Stimulated activated effector memory CD8-positive, alpha-beta T cell treated with anti-CD3 and anti-CD28 coated beads, Interleukin-12 subunit alpha, Interleukin-12 subunit beta, amount 100 ng/mL, for 72 hours (primary cell): Measurements from ENCODE around the gene ADAMTSL2.

ENCODE experiments used
- ATAC-seq: fragments of 150-1000 bp; cut with Tn5 transposase; 2 replicates; pipeline ENCODE4 v1.10.0; 2021
- DNase-seq, 2 donors: peaks; one replicate each; pipeline ENCODE4 v3.0.0; 2021 to 2022; ENCODE audit warnings: low spot score in 2 of 2
- H3K27ac Mint-ChIP-seq: one replicate; pipeline ENCODE4 v1.8.0; 2022; ENCODE audit warnings: mild to moderate bottlenecking, mixed read lengths
- H3K36me3 Mint-ChIP-seq: one replicate; pipeline ENCODE4 v1.8.0; 2022; ENCODE audit warnings: mild to moderate bottlenecking, mixed read lengths
- H3K4me1 Mint-ChIP-seq: one replicate; pipeline ENCODE4 v1.8.0; 2022; ENCODE audit warnings: mixed read lengths
- H3K4me3 Mint-ChIP-seq: one replicate; pipeline ENCODE4 v1.8.0; 2022; ENCODE audit warnings: mild to moderate bottlenecking, mixed read lengths
- H3K9me3 Mint-ChIP-seq: one replicate; pipeline ENCODE4 v1.8.0; 2022; ENCODE audit warnings: mixed read lengths

Gene ADAMTSL2

GRCh38 chr9:133533857-133534256 is 647 bp upstream of the ADAMTSL2 start:
- DNase-seq, result no peak
- Mint-ChIP-seq H3K27ac (no peak overlapping the region), H3K4me1 (peaks cover 6% of the 10 kb centered on the region), H3K36me3 (no peaks in the 10 kb centered on the region), H3K4me3 (no peak overlapping the region), H3K9me3 (no peaks in the 10 kb centered on the region)
- no peak for ATAC-seq

DNA sequence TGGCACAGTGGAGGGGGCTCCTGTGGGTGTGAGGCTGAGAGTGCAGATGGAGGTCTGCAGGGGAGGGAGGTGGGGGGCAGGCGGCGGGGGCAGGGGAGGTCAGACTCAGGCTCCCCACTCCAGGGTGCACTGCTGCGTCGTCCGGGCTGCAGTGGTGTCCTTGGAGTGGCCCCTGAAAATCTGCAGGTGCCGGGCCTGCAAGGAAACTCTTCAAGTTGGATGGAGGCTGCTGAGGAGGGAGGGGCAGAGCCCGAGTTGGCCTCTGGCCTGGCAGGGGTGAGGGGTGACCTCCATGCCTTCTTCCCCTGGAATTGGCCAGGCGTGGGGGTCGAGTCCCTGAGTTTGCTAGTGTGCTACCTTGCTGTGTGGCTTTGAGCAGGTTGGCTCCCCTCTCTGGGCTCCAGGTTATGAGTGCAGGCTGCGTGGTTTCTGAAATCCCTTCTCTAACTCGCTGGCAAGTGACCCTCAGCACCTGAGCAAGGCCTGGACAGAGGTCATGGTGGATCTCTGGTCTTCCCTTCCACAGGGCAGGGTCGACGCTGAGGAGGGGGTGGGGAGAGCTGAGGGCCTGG is 888 bp downstream of the ADAMTSL2 start:
- Mint-ChIP-seq H3K36me3 (no peaks in the 10 kb centered on the region), H3K9me3 (no peaks in the 10 kb centered on the region), H3K4me3 (no peak overlapping the region), H3K4me1 (peaks cover 13% of the 10 kb centered on the region), H3K27ac (no peak overlapping the region)
- DNase-seq (no peak), ATAC-seq (no peak)

- Mint-ChIP-seq H3K4me3 (no peak overlapping the region), H3K36me3 (no peaks in the 10 kb centered on the region), H3K9me3 (no peaks in the 10 kb centered on the region), H3K27ac (no peak overlapping the region), H3K4me1 (peaks cover 13% of the 10 kb centered on the region)
- DNase-seq (no peak), ATAC-seq (no peak)
Observed at GRCh38 chr9:133536080-133536479, 1.6 kb downstream of the ADAMTSL2 start.

GRCh38 chr9:133536536-133536935 is 2.0 kb downstream of the ADAMTSL2 start:
- H3K36me3 Mint-ChIP-seq, result no peaks in the 10 kb centered on the region
- DNase-seq, result no peak
- no peak overlapping the region for H3K27ac Mint-ChIP-seq

DNA sequence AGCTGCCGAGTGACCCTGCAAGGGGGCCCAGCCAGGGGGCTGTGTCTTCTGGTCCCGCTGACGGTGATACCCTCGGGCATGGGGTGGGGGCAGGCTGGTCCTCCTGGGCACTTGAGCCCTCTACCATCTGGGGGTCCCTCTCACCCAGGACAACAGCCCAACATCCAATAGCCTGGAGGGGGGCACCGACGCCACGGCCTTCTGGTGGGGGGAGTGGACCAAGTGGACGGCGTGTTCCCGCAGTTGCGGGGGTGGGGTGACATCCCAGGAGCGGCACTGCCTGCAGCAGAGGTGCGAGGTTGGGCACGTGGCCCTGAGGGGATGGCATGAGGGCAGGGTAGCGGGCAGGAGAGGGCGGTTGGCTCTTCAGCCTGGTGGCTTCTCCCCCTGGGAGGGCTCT is 2.8 kb downstream of the ADAMTSL2 start:
- H3K4me1 Mint-ChIP-seq, result peaks cover 13% of the 10 kb centered on the region
- H3K27ac Mint-ChIP-seq, result no peak overlapping the region
- ATAC-seq (no peak), DNase-seq (no peak)
- H3K4me3 Mint-ChIP-seq, result no peak overlapping the region
- H3K9me3 Mint-ChIP-seq, result no peaks in the 10 kb centered on the region
- H3K36me3 Mint-ChIP-seq, result no peaks in the 10 kb centered on the region

More at GRCh38 chr9:133536536-133536935, 2.0 kb downstream of the ADAMTSL2 start:
- ATAC-seq, result no peak
- Mint-ChIP-seq H3K4me3 (no peak overlapping the region), H3K9me3 (no peaks in the 10 kb centered on the region), H3K4me1 (peaks cover 13% of the 10 kb centered on the region)

- Mint-ChIP-seq H3K36me3 (no peaks in the 10 kb centered on the region), H3K27ac (no peak overlapping the region), H3K4me3 (no peak overlapping the region), H3K4me1 (peaks cover 7% of the 10 kb centered on the region), H3K9me3 (no peaks in the 10 kb centered on the region)
- ATAC-seq, result no peak
- no peak for DNase-seq
Observed at GRCh38 chr9:133538176-133538575, 3.7 kb downstream of the ADAMTSL2 start.

- H3K27ac Mint-ChIP-seq, result no peak overlapping the region
- ATAC-seq, result no peak
- no peak for DNase-seq
- peaks cover 7% of the 10 kb centered on the region for H3K4me1 Mint-ChIP-seq
- no peaks in the 10 kb centered on the region for H3K9me3 Mint-ChIP-seq
- no peak overlapping the region for H3K4me3 Mint-ChIP-seq
- no peaks in the 10 kb centered on the region for H3K36me3 Mint-ChIP-seq
Observed at GRCh38 chr9:133538851-133539833, 4.6 kb downstream of the ADAMTSL2 start.

DNA sequence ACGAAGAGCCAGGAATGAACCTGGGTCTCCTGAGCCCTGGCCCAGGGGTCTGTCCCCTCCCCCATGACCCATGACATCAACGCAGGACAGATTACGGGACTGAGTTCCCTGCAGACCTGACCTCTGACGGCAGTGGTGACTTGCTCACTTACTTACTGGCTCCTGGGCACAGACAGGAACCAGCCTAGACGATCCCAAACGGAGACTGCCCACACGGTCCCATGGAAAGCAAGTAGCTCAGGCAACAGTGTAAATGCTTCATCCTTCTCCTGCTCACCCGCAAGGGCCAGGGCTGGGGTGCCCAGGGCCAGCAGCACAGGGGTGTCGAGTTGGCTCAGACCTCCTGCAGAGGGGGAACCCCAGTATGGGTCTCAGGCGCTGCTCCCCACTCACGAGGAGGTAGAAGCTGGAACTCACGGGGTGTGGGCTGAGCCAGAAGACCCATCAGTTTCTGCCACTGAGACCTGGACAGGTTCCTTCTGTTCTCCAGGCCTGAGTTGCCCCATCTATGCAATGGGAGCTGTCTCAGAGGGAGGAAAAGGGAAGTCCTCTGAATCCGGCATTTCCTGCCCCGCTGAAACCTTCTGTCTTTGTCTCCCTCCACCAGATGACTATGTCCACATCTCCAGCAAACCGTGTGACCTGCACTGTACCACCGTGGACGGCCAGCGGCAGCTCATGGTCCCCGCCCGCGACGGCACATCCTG is 5.6 kb downstream of the ADAMTSL2 start:
- Mint-ChIP-seq H3K9me3 (no peaks in the 10 kb centered on the region), H3K27ac (no peak overlapping the region), H3K36me3 (no peaks in the 10 kb centered on the region), H3K4me3 (no peak overlapping the region), H3K4me1 (peaks cover 7% of the 10 kb centered on the region)
- ATAC-seq (no peak), DNase-seq (no peak)

DNA sequence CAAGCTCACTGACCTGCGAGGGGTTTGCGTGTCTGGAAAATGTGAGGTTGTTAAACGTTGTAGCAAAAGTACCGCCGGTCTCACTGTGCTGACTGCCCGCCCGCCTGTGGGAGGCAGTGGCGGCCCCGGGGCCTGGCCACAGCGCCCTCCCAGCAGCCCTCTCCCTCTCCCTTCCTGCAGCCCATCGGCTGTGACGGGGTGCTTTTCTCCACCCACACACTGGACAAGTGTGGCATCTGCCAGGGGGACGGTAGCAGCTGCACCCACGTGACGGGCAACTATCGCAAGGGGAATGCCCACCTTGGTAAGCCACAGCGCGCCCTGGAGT is 6.2 kb downstream of the ADAMTSL2 start:
- H3K27ac Mint-ChIP-seq, result no peak overlapping the region
- no peaks in the 10 kb centered on the region for H3K9me3 Mint-ChIP-seq
- no peaks in the 10 kb centered on the region for H3K36me3 Mint-ChIP-seq
- peaks cover 7% of the 10 kb centered on the region for H3K4me1 Mint-ChIP-seq
- ATAC-seq (no peak), DNase-seq (no peak)
- H3K4me3 Mint-ChIP-seq, result no peak overlapping the region

DNA sequence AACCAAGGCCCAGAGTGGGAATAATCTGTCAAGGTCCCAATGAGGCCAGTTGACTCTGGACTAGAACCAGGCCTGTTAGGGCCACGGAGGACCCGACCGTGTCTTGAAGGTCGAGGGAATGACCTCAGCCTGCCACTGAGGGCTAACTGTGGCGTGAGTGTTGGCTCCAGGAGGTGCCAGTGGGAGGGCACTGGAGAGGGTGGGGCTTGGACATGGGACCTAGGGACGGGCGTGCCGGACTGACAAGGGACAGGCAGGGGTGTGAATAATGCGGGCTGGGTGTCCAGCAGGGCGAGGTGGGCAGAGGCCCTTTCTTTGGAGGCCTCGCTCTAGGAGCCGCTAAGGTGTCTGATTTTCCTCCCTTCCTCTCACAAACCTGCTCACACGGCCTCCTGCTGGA is 7.5 kb downstream of the ADAMTSL2 start:
- H3K9me3 Mint-ChIP-seq, result no peaks in the 10 kb centered on the region
- no peak for ATAC-seq
- no peak overlapping the region for H3K4me3 Mint-ChIP-seq
- no peaks in the 10 kb centered on the region for H3K36me3 Mint-ChIP-seq
- peaks cover 7% of the 10 kb centered on the region for H3K4me1 Mint-ChIP-seq
- no peak overlapping the region for H3K27ac Mint-ChIP-seq
- no peak for DNase-seq

DNA sequence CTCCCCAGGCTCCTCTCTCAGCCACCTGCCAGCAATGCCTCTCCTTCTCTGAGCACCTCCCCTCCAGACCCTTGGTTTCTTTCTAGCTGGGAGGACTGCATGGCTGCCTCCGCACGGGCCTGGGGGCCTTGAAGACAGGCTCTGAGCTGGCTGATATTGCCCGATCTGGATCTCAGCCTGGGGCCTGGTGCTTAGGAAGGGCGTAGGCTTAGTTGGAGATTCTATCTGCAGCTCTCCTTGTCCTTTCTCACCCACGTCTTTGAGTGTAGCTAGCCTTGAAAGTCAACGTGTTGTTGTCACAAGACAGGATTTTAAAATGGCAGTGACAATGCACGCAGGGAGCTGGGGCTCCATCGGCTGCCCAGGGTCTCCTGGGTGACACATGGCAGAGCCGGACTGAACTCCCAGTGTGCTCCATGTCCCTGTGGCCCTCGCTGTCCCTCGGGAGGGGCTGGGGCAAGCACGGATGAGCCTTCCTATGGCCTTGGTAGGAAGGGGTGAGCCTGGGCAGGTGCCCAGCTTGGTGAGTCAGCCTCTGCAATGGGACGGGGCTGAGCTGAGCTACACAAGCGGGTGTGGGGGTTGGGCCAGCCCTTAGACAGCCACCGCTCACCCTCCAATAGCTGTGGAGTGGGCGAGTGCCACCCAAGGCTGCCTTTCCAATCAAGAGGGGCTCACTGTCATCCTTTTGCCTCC is 9.4 kb downstream of the ADAMTSL2 start:
- DNase-seq (no peak), ATAC-seq (no peak)
- Mint-ChIP-seq H3K9me3 (no peaks in the 10 kb centered on the region), H3K36me3 (no peaks in the 10 kb centered on the region), H3K4me3 (no peak overlapping the region), H3K4me1 (peaks cover 6% of the 10 kb centered on the region), H3K27ac (no peak overlapping the region)

- Mint-ChIP-seq H3K27ac (no peak overlapping the region), H3K4me3 (no peak overlapping the region), H3K9me3 (no peaks in the 10 kb centered on the region), H3K4me1 (no peaks in the 10 kb centered on the region), H3K36me3 (no peaks in the 10 kb centered on the region)
- no peak for ATAC-seq
- DNase-seq, result no peak
Observed at GRCh38 chr9:133545494-133546286, 11.2 kb downstream of the ADAMTSL2 start.

DNA sequence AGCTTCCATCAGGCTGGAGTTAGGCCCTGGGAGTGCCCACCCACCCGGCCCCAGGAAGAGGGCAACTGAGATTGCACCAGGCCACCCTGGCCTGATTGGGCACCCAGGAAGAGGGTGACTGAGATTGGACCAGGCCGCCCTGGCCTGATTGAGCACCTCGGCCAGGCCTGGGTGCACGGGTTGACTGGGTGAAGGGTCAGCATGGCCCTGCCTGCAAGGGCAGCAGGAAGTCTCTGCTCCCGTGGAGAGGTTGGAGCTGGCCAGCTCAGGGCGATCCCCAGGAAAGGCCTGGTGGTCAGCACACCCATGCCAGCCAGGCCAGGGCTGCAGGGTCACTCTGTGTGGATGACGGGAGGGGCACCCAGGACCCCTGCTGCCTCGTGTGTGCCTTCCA is 11.8 kb downstream of the ADAMTSL2 start:
- Mint-ChIP-seq H3K4me1 (no peaks in the 10 kb centered on the region), H3K36me3 (no peaks in the 10 kb centered on the region), H3K27ac (no peak overlapping the region), H3K4me3 (no peak overlapping the region), H3K9me3 (no peaks in the 10 kb centered on the region)
- DNase-seq, result no peak
- no peak for ATAC-seq

DNA sequence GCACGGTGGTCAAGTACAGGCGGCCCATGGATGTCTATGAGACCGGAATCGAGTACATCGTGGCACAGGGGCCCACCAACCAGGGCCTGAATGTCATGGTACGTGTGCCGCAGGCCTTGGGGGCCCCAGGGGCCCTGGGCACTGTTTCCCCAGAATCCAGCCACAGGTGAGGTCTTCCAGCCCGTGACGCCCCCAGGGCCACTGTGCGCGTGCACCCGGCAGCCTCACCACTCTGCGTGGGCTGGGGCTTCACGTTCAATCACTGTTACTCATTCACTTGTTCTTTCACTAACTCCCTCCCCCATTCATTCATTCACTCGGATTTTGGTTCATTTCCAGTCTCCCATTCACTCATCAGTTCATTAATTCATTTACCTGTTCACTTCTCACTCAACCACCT is 12.6 kb downstream of the ADAMTSL2 start:
- H3K27ac Mint-ChIP-seq, result no peak overlapping the region
- no peaks in the 10 kb centered on the region for H3K4me1 Mint-ChIP-seq
- no peaks in the 10 kb centered on the region for H3K9me3 Mint-ChIP-seq
- no peaks in the 10 kb centered on the region for H3K36me3 Mint-ChIP-seq
- DNase-seq (no peak), ATAC-seq (no peak)
- H3K4me3 Mint-ChIP-seq, result no peak overlapping the region

- DNase-seq (no peak), ATAC-seq (no peak)
- no peak overlapping the region for H3K27ac Mint-ChIP-seq
- H3K9me3 Mint-ChIP-seq, result no peaks in the 10 kb centered on the region
- H3K36me3 Mint-ChIP-seq, result no peaks in the 10 kb centered on the region
- no peak overlapping the region for H3K4me3 Mint-ChIP-seq
- H3K4me1 Mint-ChIP-seq, result no peaks in the 10 kb centered on the region
Observed at GRCh38 chr9:133551446-133551845, 16.9 kb downstream of the ADAMTSL2 start.
